ENCODE data around the gene LARGE1.

LARGE1 gene

DNA sequence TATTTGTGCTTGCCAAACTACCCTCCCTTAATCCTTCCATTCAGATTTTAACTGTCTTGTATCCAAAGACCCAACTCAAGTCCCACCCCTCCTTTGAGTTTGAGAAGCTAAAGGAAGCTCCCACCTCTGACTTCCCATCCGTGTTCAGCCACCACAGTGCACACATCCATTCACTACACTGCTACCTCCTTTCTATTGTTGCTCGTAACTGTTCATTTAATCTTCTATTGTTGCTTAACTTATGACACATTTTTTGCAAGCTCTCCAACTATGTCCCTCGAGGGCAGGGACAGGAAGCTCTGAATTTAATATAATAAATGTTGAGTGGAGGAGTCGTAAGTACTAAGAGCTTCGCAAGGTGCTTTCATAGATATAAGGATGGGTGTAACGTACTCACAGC is 10.4 kb downstream of the LARGE1 start:
- TF ChIP-seq SIN3A (IDR thresholded peaks at IDR 0.05; ENCODE audit: borderline replicate concordance, insufficient read depth, low read length) (no peak), TAF1 (IDR thresholded peaks at IDR 0.05; ENCODE audit: borderline replicate concordance, insufficient read depth, low read length) (no peak), POLR2AphosphoS5 (IDR thresholded peaks at IDR 0.05; ENCODE audit: low read depth, low read length) (no peak), FOXP2 (optimal IDR thresholded peaks at IDR 0.05; ENCODE audit: borderline replicate concordance, extremely low read depth, extremely low read length, insufficient read depth) (no peak)
- TF ChIP-seq, protein P1, sequence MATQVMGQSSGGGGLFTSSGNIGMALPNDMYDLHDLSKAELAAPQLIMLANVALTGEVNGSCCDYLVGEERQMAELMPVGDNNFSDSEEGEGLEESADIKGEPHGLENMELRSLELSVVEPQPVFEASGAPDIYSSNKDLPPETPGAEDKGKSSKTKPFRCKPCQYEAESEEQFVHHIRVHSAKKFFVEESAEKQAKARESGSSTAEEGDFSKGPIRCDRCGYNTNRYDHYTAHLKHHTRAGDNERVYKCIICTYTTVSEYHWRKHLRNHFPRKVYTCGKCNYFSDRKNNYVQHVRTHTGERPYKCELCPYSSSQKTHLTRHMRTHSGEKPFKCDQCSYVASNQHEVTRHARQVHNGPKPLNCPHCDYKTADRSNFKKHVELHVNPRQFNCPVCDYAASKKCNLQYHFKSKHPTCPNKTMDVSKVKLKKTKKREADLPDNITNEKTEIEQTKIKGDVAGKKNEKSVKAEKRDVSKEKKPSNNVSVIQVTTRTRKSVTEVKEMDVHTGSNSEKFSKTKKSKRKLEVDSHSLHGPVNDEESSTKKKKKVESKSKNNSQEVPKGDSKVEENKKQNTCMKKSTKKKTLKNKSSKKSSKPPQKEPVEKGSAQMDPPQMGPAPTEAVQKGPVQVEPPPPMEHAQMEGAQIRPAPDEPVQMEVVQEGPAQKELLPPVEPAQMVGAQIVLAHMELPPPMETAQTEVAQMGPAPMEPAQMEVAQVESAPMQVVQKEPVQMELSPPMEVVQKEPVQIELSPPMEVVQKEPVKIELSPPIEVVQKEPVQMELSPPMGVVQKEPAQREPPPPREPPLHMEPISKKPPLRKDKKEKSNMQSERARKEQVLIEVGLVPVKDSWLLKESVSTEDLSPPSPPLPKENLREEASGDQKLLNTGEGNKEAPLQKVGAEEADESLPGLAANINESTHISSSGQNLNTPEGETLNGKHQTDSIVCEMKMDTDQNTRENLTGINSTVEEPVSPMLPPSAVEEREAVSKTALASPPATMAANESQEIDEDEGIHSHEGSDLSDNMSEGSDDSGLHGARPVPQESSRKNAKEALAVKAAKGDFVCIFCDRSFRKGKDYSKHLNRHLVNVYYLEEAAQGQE (IDR thresholded peaks at IDR 0.05; ENCODE audit: insufficient read depth in 1 of 2, low read depth in 2 of 2, low read length in 2 of 2): no peak

DNA sequence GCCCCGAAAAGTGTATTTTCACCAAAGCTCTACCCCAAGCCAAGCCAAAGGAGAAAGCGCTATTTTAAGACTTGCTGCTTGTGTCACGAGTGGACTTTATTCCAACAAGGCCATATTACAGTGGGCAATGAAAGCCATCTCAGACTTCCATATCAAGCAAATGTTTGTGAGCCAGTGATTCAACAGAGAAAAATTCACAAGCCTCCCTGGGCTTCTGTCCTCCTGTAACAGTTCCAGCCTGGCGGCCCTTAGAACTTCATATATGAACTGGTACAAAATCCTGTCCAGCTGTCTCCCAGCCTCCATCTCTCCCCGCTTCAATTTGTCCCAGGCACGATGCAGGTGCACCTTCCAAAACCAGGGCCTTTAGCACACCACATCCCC is 11.2 kb downstream of the LARGE1 start:
- no peak for TF ChIP-seq SIN3A (IDR thresholded peaks at IDR 0.05; ENCODE audit: borderline replicate concordance, insufficient read depth, low read length)
- TF ChIP-seq, protein P1 (IDR thresholded peaks at IDR 0.05; ENCODE audit: insufficient read depth in 1 of 2, low read depth in 2 of 2, low read length in 2 of 2): no peak

DNA sequence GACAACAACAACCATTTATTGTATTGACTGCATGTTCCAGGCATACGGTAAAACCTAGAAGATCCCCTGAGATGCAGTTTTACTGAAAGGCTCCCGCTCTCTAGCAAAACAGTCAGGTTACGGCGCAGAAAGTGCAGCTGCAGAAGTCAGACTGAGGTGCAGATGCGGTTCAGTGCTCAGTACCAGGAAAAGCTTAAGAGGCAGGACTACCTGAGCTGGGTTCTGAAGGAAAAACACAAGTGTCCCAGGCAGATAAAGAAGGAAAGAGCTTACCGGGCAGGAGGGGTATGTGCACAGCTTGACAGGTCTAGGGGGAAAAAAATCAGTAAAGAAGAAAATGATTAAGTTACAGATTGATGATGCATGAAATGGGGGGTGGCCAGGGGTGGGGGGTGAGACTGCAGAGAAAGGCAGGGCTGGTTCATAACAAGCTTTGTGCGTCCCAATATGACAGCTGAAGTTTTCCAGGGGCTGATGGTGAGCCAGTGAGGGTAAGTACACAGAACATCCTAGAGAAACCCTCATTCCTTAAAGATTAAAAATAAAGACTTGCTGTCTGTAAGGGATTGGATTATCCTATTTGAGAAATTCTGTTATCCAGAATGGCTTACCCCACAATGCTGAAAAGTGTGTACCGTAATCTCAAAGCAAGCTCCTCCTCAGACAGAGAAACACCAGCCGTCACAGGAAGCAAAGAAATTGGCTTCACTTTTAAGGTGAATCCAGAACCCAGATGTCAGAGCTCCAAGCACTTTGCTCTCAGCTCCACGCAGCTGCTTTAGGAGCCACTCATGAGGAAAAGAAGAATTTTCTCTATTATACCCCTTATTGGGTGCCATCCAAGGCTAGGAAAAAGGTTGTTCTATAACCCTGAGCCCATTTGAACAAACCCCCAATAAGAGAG is 11.9 kb downstream of the LARGE1 start:
- TF ChIP-seq POLR2AphosphoS5 (IDR thresholded peaks at IDR 0.05; ENCODE audit: low read depth, low read length) (no peak), SIN3A (IDR thresholded peaks at IDR 0.05; ENCODE audit: borderline replicate concordance, insufficient read depth, low read length) (no peak), FOXP2 (optimal IDR thresholded peaks at IDR 0.05; ENCODE audit: borderline replicate concordance, extremely low read depth, extremely low read length, insufficient read depth) (no peak), TAF1 (IDR thresholded peaks at IDR 0.05; ENCODE audit: borderline replicate concordance, insufficient read depth, low read length) (no peak)
- TF ChIP-seq, protein P1 (IDR thresholded peaks at IDR 0.05; ENCODE audit: insufficient read depth in 1 of 2, low read depth in 2 of 2, low read length in 2 of 2): no peak

DNA sequence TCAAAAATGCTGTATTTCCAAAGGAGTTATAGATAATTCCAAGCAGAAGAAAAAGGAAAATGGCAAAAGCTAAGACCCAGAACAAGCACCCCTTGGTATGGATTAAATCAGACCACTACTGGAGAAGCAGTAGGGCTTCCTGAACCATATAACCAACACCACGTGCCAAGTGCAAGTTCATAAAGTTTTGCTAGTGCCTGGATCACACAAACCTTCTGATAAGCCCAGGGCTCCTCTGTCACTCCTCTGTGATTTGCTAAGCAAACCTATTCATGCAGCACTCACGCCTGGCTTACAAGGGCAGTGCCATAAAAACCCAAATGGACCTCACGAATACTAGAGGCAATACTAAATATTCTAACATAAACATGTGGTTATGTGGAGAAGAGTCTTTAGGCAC is 13.3 kb downstream of the LARGE1 start:
- no peak for TF ChIP-seq POLR2AphosphoS5 (IDR thresholded peaks at IDR 0.05; ENCODE audit: low read depth, low read length)

DNA sequence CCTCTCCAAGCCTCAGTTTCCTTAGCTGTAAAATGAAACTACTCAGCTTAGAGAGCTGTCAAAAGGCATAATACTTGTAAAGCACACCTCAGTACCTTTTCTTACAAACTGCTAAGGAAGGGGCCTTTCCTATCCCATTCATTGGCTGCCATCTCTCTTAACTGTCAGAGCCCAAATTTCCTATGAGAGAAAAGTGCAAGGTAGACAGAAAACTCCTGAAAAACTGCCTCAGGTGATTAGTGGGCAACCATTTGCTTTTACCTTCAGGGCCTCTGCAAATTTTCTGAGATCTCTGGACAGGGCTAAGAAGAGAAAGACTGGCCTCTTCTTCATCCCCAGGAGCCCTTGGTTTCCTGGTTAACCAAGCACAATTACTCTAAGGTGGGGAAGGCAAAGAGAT is 13.8 kb downstream of the LARGE1 start:
- TF ChIP-seq, protein P1 (IDR thresholded peaks at IDR 0.05; ENCODE audit: insufficient read depth in 1 of 2, low read depth in 2 of 2, low read length in 2 of 2): no peak
- no peak for TF ChIP-seq POLR2AphosphoS5 (IDR thresholded peaks at IDR 0.05; ENCODE audit: low read depth, low read length)
- no peak for TF ChIP-seq TAF1 (IDR thresholded peaks at IDR 0.05; ENCODE audit: borderline replicate concordance, insufficient read depth, low read length)
- no peak for TF ChIP-seq SIN3A (IDR thresholded peaks at IDR 0.05; ENCODE audit: borderline replicate concordance, insufficient read depth, low read length)
- no peak for TF ChIP-seq FOXP2 (optimal IDR thresholded peaks at IDR 0.05; ENCODE audit: borderline replicate concordance, extremely low read depth, extremely low read length, insufficient read depth)
